Thyroid gland (tissue), 4 donors: Measurements from ENCODE around the gene ITGA11. TPM values are rescaled to one million over a fixed set of nuclear protein-coding genes. Genes with fewer than 3 reads are reported as not detected.
A peak's percentile ranks its signal among the peaks of the same experiment; 100 is the strongest.

Experiments used
- DNase-seq, 2 donors: peaks; one replicate each; pipeline ENCODE4 v3.0.0-alpha.2; 2019
- H3K27ac ChIP-seq, 3 donors: fragments of 200-600 bp; sonication (generic); 1 replicate in 2 of 3; 2 replicates in 1 of 3; pipeline ENCODE4 v1.5.1; 2016 to 2019; ENCODE audit warnings: mild to moderate bottlenecking in 1 of 3, moderate library complexity in 1 of 3
- H3K27me3 ChIP-seq: fragments of 200-600 bp; sonication (generic); one replicate; pipeline ENCODE4 v1.5.1; 2019
- H3K36me3 ChIP-seq, 2 donors: fragments of 200-600 bp; sonication (generic); one replicate each; pipeline ENCODE4 v1.5.1; 2016 to 2019
- H3K4me1 ChIP-seq, 2 donors: fragments of 200-600 bp; sonication (generic); one replicate each; pipeline ENCODE4 v1.5.1; 2017 to 2019
- H3K4me3 ChIP-seq, 3 donors: fragments of 200-600 bp; sonication (generic); replicated peaks in 1 of 3; 1 replicate in 2 of 3; 2 replicates in 1 of 3; pipeline ENCODE4 v1.5.1; 2016; ENCODE audit warnings: mild to moderate bottlenecking in 1 of 3
- H3K9me3 ChIP-seq: fragments of 200-600 bp; sonication (generic); one replicate; pipeline ENCODE4 v1.5.1; 2017
- CTCF ChIP-seq, 6 experiments: fragments of 200-600 bp in 3 of 6; fragments of 450-650 bp in 3 of 6; sonication (generic) in 3 of 6; IDR thresholded peaks; one replicate each; pipeline ENCODE4 v1.5.1; 2016 to 2019; ENCODE audit warnings: antibody characterized with exemption in 6 of 6, mild to moderate bottlenecking in 2 of 6, inconsistent platforms in 1 of 6, moderate library complexity in 1 of 6
- POLR2A ChIP-seq, 2 donors: fragments of 450-650 bp; IDR thresholded peaks; one replicate each; pipeline ENCODE4 v1.6.1; 2017; ENCODE audit warnings: antibody characterized with exemption in 2 of 2, mild to moderate bottlenecking in 2 of 2, moderate library complexity in 1 of 2
- WGBS, 2 donors: methylation state at CpG; one replicate each; pipeline ENCODE4 v1.1.5; 2017; 5-methylcytosine and 5-hydroxymethylcytosine counted together
- intact Hi-C: fragments of 100-400 bp; cut with DNase I; formaldehyde crosslinking; loops from one replicate; pipeline ENCODE4 v1.15.1; 2023
- total RNA-seq, 4 donors: library from RNA; depleted of rRNA; stranded (reverse); fragments of >200 nt; gene quantifications; one replicate each; pipeline ENCODE4 v1.2.3, GENCODE V29; 2016

Gene ITGA11, protein sequence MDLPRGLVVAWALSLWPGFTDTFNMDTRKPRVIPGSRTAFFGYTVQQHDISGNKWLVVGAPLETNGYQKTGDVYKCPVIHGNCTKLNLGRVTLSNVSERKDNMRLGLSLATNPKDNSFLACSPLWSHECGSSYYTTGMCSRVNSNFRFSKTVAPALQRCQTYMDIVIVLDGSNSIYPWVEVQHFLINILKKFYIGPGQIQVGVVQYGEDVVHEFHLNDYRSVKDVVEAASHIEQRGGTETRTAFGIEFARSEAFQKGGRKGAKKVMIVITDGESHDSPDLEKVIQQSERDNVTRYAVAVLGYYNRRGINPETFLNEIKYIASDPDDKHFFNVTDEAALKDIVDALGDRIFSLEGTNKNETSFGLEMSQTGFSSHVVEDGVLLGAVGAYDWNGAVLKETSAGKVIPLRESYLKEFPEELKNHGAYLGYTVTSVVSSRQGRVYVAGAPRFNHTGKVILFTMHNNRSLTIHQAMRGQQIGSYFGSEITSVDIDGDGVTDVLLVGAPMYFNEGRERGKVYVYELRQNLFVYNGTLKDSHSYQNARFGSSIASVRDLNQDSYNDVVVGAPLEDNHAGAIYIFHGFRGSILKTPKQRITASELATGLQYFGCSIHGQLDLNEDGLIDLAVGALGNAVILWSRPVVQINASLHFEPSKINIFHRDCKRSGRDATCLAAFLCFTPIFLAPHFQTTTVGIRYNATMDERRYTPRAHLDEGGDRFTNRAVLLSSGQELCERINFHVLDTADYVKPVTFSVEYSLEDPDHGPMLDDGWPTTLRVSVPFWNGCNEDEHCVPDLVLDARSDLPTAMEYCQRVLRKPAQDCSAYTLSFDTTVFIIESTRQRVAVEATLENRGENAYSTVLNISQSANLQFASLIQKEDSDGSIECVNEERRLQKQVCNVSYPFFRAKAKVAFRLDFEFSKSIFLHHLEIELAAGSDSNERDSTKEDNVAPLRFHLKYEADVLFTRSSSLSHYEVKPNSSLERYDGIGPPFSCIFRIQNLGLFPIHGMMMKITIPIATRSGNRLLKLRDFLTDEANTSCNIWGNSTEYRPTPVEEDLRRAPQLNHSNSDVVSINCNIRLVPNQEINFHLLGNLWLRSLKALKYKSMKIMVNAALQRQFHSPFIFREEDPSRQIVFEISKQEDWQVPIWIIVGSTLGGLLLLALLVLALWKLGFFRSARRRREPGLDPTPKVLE
- total RNA-seq, result 1 to 10 TPM; 3.0 to 6.1 (median 4.3) TPM

GRCh38 chr15:68431792-68432401 lies at the start of gene ITGA11:
Gene ITGA11, minus strand, starts transcription at chr15:68432163. Its CDS starts 97 bp downstream, at chr15:68432066.
- peak within 1 kb of the TSS in 2 of 3 donors; percentile 19 to 37 for H3K4me3 ChIP-seq
- no peaks in the 10 kb centered on the region for H3K27me3 ChIP-seq
- no peak for TF ChIP-seq CTCF (IDR thresholded peaks at IDR 0.05)
- TF ChIP-seq POLR2A (IDR thresholded peaks at IDR 0.05), result peak in 1 of 2 donors; percentile 7
- no peaks in the 10 kb centered on the region for H3K9me3 ChIP-seq
- peak within 1 kb of the TSS in 1 of 3 donors; percentile 38 for H3K27ac ChIP-seq
- no peaks in the 10 kb centered on the region for H3K36me3 ChIP-seq
- H3K4me1 ChIP-seq, result peaks cover 11 to 17% of the 10 kb centered on the region in 2 donors
- WGBS, 2 donors, result 0 to 4% methylated on average over 18 to 22 of the region's 49 CpGs
- intact Hi-C loops, result no loop called here
- DNase-seq, result peak; percentile 68 to 73

DNA sequence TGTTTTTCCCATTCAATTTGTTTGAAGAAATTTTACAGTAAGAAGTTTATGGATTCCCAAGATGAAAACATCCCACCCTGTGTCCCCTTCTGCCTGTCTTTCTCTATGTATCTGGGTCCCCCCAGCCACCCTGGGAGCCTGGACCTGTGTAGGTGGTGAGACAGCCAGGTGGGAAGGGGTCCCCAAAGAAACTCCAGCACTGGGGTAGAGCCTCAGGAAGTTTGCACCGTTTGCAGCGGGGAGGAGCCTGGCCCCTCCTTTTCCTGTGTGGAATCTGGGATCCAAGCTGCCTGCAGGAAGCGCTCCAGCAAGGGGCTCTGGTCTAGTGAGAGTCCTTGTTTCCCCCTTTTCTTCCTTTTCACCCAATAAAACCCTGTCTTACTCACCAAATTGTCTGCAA lies 49.4 kb upstream of the ITGA11 start:
- no peaks in the 10 kb centered on the region for H3K9me3 ChIP-seq
- H3K36me3 ChIP-seq, result no peaks in the 10 kb centered on the region
- H3K27me3 ChIP-seq, result no peaks in the 10 kb centered on the region
- TF ChIP-seq CTCF (IDR thresholded peaks at IDR 0.05) (no peak), POLR2A (IDR thresholded peaks at IDR 0.05) (no peak)
- intact Hi-C loops, result no loop called here
- 74 to 81% methylated on average over 3 of the region's 3 CpGs for WGBS, 2 donors
- H3K27ac ChIP-seq, result no peak overlapping the region
- no peak overlapping the region for H3K4me3 ChIP-seq
- no peak for DNase-seq
- peaks cover 0 to 6% of the 10 kb centered on the region in 2 donors for H3K4me1 ChIP-seq

GRCh38 chr15:68480296-68480695 lies 48.3 kb upstream of the ITGA11 start:
- Histone ChIP-seq H3K4me1 (no peaks in the 10 kb centered on the region), H3K36me3 (no peaks in the 10 kb centered on the region), H3K27me3 (no peaks in the 10 kb centered on the region), H3K4me3 (no peak overlapping the region), H3K9me3 (no peaks in the 10 kb centered on the region), H3K27ac (no peak overlapping the region)
- 76 to 91% methylated on average over 5 of the region's 5 CpGs for WGBS, 2 donors
- TF ChIP-seq POLR2A (IDR thresholded peaks at IDR 0.05) (no peak), CTCF (IDR thresholded peaks at IDR 0.05) (no peak)
- intact Hi-C loops, result no loop called here
- no peak for DNase-seq

DNA sequence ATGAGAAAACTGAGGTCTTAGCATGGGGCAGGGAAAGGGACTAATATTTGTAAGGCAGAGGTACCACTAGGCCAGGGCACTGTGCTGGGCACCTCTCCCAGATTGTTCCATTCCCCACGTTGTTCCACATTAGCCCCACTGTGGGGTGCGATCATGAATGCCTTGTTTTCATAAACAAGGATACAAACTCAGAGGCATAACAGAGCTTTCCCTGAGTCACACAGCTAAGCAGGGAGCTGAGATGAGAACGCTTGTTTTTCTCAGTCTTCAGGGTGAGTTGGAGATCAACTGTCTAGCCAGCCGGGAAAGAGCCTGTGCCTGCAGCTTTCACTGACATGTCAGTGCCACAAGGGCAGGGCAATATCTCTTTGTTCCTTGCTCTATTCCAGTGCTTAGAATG lies 47.9 kb upstream of the ITGA11 start:
- no peak overlapping the region for H3K27ac ChIP-seq
- H3K4me3 ChIP-seq, result no peak overlapping the region
- TF ChIP-seq CTCF (IDR thresholded peaks at IDR 0.05) (no peak), POLR2A (IDR thresholded peaks at IDR 0.05) (no peak)
- WGBS, 2 donors, result 71 to 86% methylated on average over 4 of the region's 4 CpGs
- no peaks in the 10 kb centered on the region for H3K4me1 ChIP-seq
- intact Hi-C loops, result no loop called here
- no peaks in the 10 kb centered on the region for H3K9me3 ChIP-seq
- no peak for DNase-seq
- no peaks in the 10 kb centered on the region for H3K36me3 ChIP-seq
- H3K27me3 ChIP-seq, result no peaks in the 10 kb centered on the region
